K562 (cell line): ENCODE results near the gene CDK5RAP3. TPM values are rescaled to one million over a fixed set of nuclear protein-coding genes. Genes with fewer than 3 reads are reported as not detected.
A peak's percentile ranks its signal among the peaks of the same experiment; 100 is the strongest.

ENCODE experiments used
- BRCA1 ChIP-seq, 2 experiments: fragments of 450-650 bp in 1 of 2; sonication (generic) in 1 of 2; formaldehyde crosslinking in 1 of 2; IDR thresholded peaks; 2 replicates each; pipeline versions ENCODE4 v1.5.0 to v1.6.1; 2017 to 2020; ENCODE audit warnings: mild to moderate bottlenecking in 1 of 2, missing genetic modification reagents in 1 of 2
- CHD2 ChIP-seq: IDR thresholded peaks from 2 replicates; pipeline ENCODE4 v1.6.1; 2011; ENCODE audit warnings: low read depth, low read length
- GATAD2B ChIP-seq: fragments of 450-650 bp; IDR thresholded peaks from 2 replicates; pipeline ENCODE4 v1.6.1; 2017; ENCODE audit warnings: mild to moderate bottlenecking, borderline replicate concordance
- KDM2B ChIP-seq: fragments of 250-450 bp; sonication (Bioruptor Pico); IDR thresholded peaks from 2 replicates; pipeline ENCODE4 v1.8.0; 2021; ENCODE audit warnings: mild to moderate bottlenecking, moderate library complexity
- OTX1 ChIP-seq: fragments of 450-650 bp; formaldehyde crosslinking; IDR thresholded peaks from 2 replicates; pipeline ENCODE4 v1.4.0; 2022; ENCODE audit warnings: mild to moderate bottlenecking
- PML ChIP-seq: IDR thresholded peaks from 2 replicates; pipeline ENCODE4 v1.6.1; 2012; ENCODE audit warnings: low read length, inconsistent platforms
- SMAD3 ChIP-seq: fragments of 450-650 bp; formaldehyde crosslinking; conservative IDR thresholded peaks from 2 replicates; pipeline ENCODE4 v1.4.0; 2020; ENCODE audit warnings: mild to moderate bottlenecking
- TEAD4 ChIP-seq, 2 experiments: sonication (generic) in 1 of 2; formaldehyde crosslinking in 1 of 2; IDR thresholded peaks; 2 replicates each; pipeline versions ENCODE4 v1.6.1 to v1.8.0; 2012 to 2022; ENCODE audit warnings: borderline replicate concordance in 1 of 2, inconsistent platforms in 1 of 2, low read length in 1 of 2, mild to moderate bottlenecking in 1 of 2, missing genetic modification reagents in 1 of 2
- ZC3H11A ChIP-seq: IDR thresholded peaks from 2 replicates; pipeline ENCODE4 v1.6.1; 2012; ENCODE audit warnings: low read depth, low read length, improper control_type of control experiment
- ZEB2 ChIP-seq: fragments of 450-650 bp; IDR thresholded peaks from 2 replicates; pipeline ENCODE4 v1.6.1; 2016
- ZNF124 ChIP-seq: sonication (generic); formaldehyde crosslinking; IDR thresholded peaks from 2 replicates; pipeline ENCODE4 v1.8.1; 2022; ENCODE audit warnings: missing genetic modification reagents
- ZNF143 ChIP-seq: sonication (generic); formaldehyde crosslinking; IDR thresholded peaks from 2 replicates; pipeline ENCODE4 v1.9.0; 2022; ENCODE audit warnings: mild to moderate bottlenecking, missing genetic modification reagents
- ZNF146 ChIP-seq: IDR thresholded peaks from one replicate; pipeline ENCODE4 v1.6.1; 2018; ENCODE audit warnings: missing compliant biosample characterization; ENCODE audit not compliant: unreplicated experiment
- ZNF224 ChIP-seq: sonication (generic); formaldehyde crosslinking; IDR thresholded peaks from 2 replicates; pipeline ENCODE4 v1.8.0; 2022; ENCODE audit warnings: mild to moderate bottlenecking, missing genetic modification reagents
- ZNF347 ChIP-seq: fragments of 450-650 bp; formaldehyde crosslinking; IDR thresholded peaks from 2 replicates; pipeline ENCODE4 v1.4.0; 2020; ENCODE audit warnings: low read depth, mild to moderate bottlenecking, moderate library complexity
- ZNF76 ChIP-seq: fragments of 250-450 bp; sonication (Bioruptor Pico); IDR thresholded peaks from 2 replicates; pipeline ENCODE4 v1.4.0; 2020; ENCODE audit warnings: mild to moderate bottlenecking, moderate library complexity, borderline replicate concordance
- ZNF780A ChIP-seq: fragments of 250-450 bp; sonication (Bioruptor Pico); IDR thresholded peaks from 2 replicates; pipeline ENCODE4 v1.5.0; 2021; ENCODE audit warnings: mild to moderate bottlenecking
- polyA plus RNA-seq, 8 experiments: library from polyadenylated mRNA; depleted of rRNA in 4 of 8; stranded (reverse) in 5 of 8; unstranded in 3 of 8; fragments of >200 nt; fragmentation: Nextera tagmentation in 2 of 8; fragmentation: Illumina TruSeq in 1 of 8; extraction: Ambion mirVana in 2 of 8; extraction: Trizol in 1 of 8; gene quantifications; 2 replicates each; pipeline versions ENCODE4 v1.2.1 to v1.2.3, GENCODE V29; 2011 to 2014; ENCODE audit warnings: inconsistent platforms in 1 of 8, missing spikeins in 1 of 8
- total RNA-seq, 7 experiments: library from RNA; depleted of rRNA in 6 of 7; stranded (reverse); fragments of >200 nt in 6 of 7; fragmentation: Illumina TruSeq in 2 of 7; extraction: Trizol in 2 of 7; gene quantifications; 2 replicates each; pipeline versions ENCODE4 v1.2.1 to v1.2.3, GENCODE V29; 2011 to 2021; ENCODE audit warnings: low replicate concordance in 1 of 7
- TF ChIP-seq, protein P1 (sequence below): fragments of 450-650 bp; IDR thresholded peaks from one replicate; pipeline ENCODE4 v1.6.1; 2018; ENCODE audit warnings: mild to moderate bottlenecking, moderate library complexity; ENCODE audit not compliant: partially characterized antibody
- TF ChIP-seq, protein P2 (sequence below): sonication (generic); formaldehyde crosslinking; IDR thresholded peaks from 2 replicates; pipeline ENCODE4 v1.8.0; 2022; ENCODE audit warnings: mild to moderate bottlenecking, missing genetic modification reagents
- TF ChIP-seq, protein P3 (sequence below): fragments of 450-650 bp; IDR thresholded peaks from 2 replicates; pipeline ENCODE4 v1.6.1; 2018; ENCODE audit not compliant: partially characterized antibody

Gene CDK5RAP3
- total and polyA plus RNA-seq, 9 of the 15 experiments (the other 6 are each of a cell fraction or from before 2014, with no cell fraction given): 44.2 to 202 (median 91.5) TPM

DNA sequence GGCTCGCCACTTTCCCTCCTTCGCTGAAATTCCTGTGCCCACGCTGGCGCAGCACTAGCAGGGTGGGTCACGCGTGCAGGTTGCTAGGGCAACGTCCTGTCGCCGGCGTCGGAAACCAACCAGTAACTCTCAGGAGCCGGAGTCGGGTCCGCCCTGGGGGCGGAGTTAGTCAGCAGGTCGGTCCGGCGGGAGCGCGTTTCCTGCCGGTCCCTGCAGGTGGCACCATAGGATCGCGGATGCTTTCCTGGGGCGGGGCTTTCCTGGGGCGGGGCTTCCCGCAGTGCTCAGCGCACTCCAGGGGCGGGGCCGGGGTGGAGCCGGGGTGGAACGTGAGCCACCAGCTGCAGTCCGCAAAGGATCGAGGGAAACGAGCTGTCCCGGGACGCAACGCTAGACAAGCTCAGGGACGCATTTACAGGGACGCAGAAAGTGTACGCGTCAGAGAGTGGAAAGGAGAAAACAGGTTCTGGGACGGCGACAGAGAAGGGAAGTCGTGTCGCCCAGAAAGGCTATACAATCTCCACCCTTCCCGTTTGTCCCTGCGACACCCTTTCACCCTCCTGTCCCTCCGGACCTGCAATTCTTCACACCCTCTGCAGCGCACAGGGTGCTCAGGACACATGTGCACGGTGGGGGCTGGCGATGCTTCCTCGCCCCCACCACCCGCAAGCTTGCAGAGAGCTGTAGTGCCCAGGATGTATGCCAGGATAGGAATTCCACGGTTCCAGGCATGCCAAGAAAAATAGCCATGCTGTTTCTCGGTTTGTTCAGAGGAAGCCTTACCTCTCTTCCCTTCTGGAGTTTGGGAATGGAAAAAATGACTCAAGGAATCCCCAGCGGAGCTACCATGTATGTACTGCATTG is 54.4 kb downstream of the CDK5RAP3 start (continued):
- TF ChIP-seq GATAD2B: no peak
- TF ChIP-seq, protein P1, sequence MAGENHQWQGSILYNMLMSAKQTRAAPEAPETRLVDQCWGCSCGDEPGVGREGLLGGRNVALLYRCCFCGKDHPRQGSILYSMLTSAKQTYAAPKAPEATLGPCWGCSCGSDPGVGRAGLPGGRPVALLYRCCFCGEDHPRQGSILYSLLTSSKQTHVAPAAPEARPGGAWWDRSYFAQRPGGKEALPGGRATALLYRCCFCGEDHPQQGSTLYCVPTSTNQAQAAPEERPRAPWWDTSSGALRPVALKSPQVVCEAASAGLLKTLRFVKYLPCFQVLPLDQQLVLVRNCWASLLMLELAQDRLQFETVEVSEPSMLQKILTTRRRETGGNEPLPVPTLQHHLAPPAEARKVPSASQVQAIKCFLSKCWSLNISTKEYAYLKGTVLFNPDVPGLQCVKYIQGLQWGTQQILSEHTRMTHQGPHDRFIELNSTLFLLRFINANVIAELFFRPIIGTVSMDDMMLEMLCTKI: no peak
- TF ChIP-seq ZNF224 (CRISPR knock-in tag): no peak
- no peak for TF ChIP-seq PML
- TF ChIP-seq ZNF780A (CRISPR knock-in tag): no peak
- no peak for TF ChIP-seq ZNF146 (CRISPR knock-in tag)
- TF ChIP-seq TEAD4 (IDR thresholded peaks at IDR 0.05; ENCODE audit: low read length): no peak; the same call in 1 of the 2 replicates
- no peak for TF ChIP-seq TEAD4 (CRISPR knock-in tag; IDR thresholded peaks at IDR 0.05; ENCODE audit: borderline replicate concordance)
- no peak for TF ChIP-seq BRCA1 (IDR thresholded peaks at IDR 0.05)
- TF ChIP-seq BRCA1 (CRISPR knock-in tag; IDR thresholded peaks at IDR 0.05): peak; percentile 95; the same call in 1 of the 2 replicates
- TF ChIP-seq, protein P2, sequence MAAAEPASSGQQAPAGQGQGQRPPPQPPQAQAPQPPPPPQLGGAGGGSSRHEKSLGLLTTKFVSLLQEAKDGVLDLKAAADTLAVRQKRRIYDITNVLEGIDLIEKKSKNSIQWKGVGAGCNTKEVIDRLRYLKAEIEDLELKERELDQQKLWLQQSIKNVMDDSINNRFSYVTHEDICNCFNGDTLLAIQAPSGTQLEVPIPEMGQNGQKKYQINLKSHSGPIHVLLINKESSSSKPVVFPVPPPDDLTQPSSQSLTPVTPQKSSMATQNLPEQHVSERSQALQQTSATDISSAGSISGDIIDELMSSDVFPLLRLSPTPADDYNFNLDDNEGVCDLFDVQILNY (CRISPR knock-in tag): no peak
- TF ChIP-seq ZC3H11A: no peak
- TF ChIP-seq KDM2B: peak; percentile 77; the same call in 1 of the 2 replicates
- TF ChIP-seq OTX1 (CRISPR knock-in tag): no peak
- TF ChIP-seq ZNF124: no peak
- TF ChIP-seq SMAD3 (CRISPR knock-in tag): no peak
- no peak for TF ChIP-seq ZNF347 (CRISPR knock-in tag)
- no peak for TF ChIP-seq ZEB2
- no peak for TF ChIP-seq ZNF76 (CRISPR knock-in tag)
- TF ChIP-seq CHD2: no peak
- TF ChIP-seq, protein P3, sequence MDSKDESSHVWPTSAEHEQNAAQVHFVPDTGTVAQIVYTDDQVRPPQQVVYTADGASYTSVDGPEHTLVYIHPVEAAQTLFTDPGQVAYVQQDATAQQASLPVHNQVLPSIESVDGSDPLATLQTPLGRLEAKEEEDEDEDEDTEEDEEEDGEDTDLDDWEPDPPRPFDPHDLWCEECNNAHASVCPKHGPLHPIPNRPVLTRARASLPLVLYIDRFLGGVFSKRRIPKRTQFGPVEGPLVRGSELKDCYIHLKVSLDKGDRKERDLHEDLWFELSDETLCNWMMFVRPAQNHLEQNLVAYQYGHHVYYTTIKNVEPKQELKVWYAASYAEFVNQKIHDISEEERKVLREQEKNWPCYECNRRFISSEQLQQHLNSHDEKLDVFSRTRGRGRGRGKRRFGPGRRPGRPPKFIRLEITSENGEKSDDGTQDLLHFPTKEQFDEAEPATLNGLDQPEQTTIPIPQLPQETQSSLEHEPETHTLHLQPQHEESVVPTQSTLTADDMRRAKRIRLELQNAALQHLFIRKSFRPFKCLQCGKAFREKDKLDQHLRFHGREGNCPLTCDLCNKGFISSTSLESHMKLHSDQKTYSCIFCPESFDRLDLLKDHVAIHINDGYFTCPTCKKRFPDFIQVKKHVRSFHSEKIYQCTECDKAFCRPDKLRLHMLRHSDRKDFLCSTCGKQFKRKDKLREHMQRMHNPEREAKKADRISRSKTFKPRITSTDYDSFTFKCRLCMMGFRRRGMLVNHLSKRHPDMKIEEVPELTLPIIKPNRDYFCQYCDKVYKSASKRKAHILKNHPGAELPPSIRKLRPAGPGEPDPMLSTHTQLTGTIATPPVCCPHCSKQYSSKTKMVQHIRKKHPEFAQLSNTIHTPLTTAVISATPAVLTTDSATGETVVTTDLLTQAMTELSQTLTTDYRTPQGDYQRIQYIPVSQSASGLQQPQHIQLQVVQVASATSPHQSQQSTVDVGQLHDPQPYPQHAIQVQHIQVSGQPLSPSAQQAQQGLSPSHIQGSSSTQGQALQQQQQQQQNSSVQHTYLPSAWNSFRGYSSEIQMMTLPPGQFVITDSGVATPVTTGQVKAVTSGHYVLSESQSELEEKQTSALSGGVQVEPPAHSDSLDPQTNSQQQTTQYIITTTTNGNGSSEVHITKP: no peak
- peak; percentile 58; the same call in 1 of the 2 replicates for TF ChIP-seq ZNF143 (CRISPR knock-in tag)
